Left lung (tissue), 10 donors: Measurements from ENCODE around the gene CLGN. TPM values are rescaled to one million over a fixed set of nuclear protein-coding genes. Genes with fewer than 3 reads are reported as not detected.
A peak's percentile ranks its signal among the peaks of the same experiment; 100 is the strongest.

Experiments used
- ATAC-seq: fragments of 200-7000 bp; cut with Tn5 transposase; one replicate; pipeline ENCODE4 v1.9.1; 2020; ENCODE audit warnings: moderate library complexity
- DNase-seq, 4 donors: peaks; one replicate each; pipeline ENCODE4 v3.0.0-alpha.2; 2013 to 2020
- H3K27ac ChIP-seq, 2 donors: fragments of 200-600 bp; sonication (generic) in 1 of 2; one replicate each; pipeline versions ENCODE4 v1.5.0 to v1.8.0; 2020 to 2021
- H3K27me3 ChIP-seq, 2 donors: fragments of 200-600 bp; sonication (generic) in 1 of 2; one replicate each; pipeline versions ENCODE4 v1.5.0 to v1.8.0; 2020 to 2021
- H3K36me3 ChIP-seq, 2 donors: fragments of 200-600 bp; sonication (generic) in 1 of 2; one replicate each; pipeline versions ENCODE4 v1.5.0 to v1.8.0; 2020 to 2021
- H3K4me1 ChIP-seq, 2 donors: fragments of 200-600 bp; one replicate each; pipeline ENCODE4 v1.8.0; 2021
- H3K4me3 ChIP-seq, 2 donors: fragments of 200-600 bp; sonication (generic) in 1 of 2; one replicate each; pipeline versions ENCODE4 v1.5.0 to v1.8.0; 2020 to 2021; ENCODE audit warnings: mild to moderate bottlenecking in 1 of 2
- H3K9me3 ChIP-seq, 2 donors: fragments of 200-600 bp; sonication (generic) in 1 of 2; one replicate each; pipeline versions ENCODE4 v1.5.0 to v1.8.0; 2020 to 2021
- CTCF ChIP-seq, 2 donors: fragments of 200-600 bp; sonication (generic) in 1 of 2; IDR thresholded peaks; one replicate each; pipeline versions ENCODE4 v1.5.0 to v1.8.0; 2021; ENCODE audit warnings: antibody characterized with exemption in 2 of 2
- intact Hi-C, 2 donors: fragments of 100-400 bp; cut with DNase I; formaldehyde crosslinking; loops; one replicate each; pipeline versions ENCODE4 v1.11.2 to v1.14.2; 2022
- polyA plus RNA-seq, 6 donors: library from polyadenylated mRNA; unstranded; fragments of 120-200 nt; gene quantifications; one replicate each; pipeline ENCODE4 v1.2.1, GENCODE V29; 2013; ENCODE audit not compliant: insufficient read length in 6 of 6
- total RNA-seq, 2 donors: library from RNA; stranded (reverse); fragmentation: NEBNext Ultra II Directional; extraction: Animal tissue kit (Norgen Biotek cat#: 25700); gene quantifications; one replicate each; pipeline ENCODE4 v1.2.1, GENCODE V29; 2021
- donor health status: DM: no; HTN: yes; CAD: no.
- donor health status: DM: no; HTN: no; CAD: no.

CLGN gene
- total and polyA plus RNA-seq, 8 donors, result 0.55 to 4.6 (median 4.4) TPM

DNA sequence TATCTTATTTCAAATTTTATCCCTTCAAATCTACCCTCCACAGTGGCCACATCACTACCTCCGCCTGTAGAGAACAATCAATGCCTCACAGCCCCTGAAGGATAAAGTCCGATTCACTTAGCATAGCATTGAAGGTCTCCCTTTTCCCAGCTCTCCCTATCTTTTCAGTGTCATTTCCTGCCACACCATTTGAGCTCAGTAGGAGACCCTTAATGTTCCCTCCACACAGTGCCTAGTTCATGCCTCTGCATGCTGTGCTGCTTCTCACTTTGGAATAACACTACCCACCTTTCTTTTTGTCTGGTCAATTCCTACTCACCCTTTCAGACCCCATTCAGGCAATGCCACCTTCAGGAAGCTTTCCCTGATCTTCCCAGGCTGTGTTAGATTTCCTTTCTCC lies 77.6 kb downstream of the CLGN start:
- Histone ChIP-seq H3K4me1 (no peaks in the 10 kb centered on the region), H3K4me3 (no peak overlapping the region), H3K36me3 (no peaks in the 10 kb centered on the region), H3K27me3 (no peaks in the 10 kb centered on the region), H3K27ac (no peak overlapping the region), H3K9me3 (no peaks in the 10 kb centered on the region)
- DNase-seq (no peak), ATAC-seq (no peak)
- TF ChIP-seq CTCF (IDR thresholded peaks at IDR 0.05), result no peak
- intact Hi-C loops, result no loop called here

- no peak for TF ChIP-seq CTCF (IDR thresholded peaks at IDR 0.05)
- Histone ChIP-seq H3K4me3 (no peak overlapping the region), H3K27me3 (no peaks in the 10 kb centered on the region), H3K36me3 (no peaks in the 10 kb centered on the region), H3K4me1 (no peaks in the 10 kb centered on the region), H3K27ac (no peak overlapping the region), H3K9me3 (no peaks in the 10 kb centered on the region)
- ATAC-seq, result no peak
- intact Hi-C loops, result no loop called here
- no peak for DNase-seq
Measured at GRCh38 chr4:140346136-140346535, 81.3 kb downstream of the CLGN start.

DNA sequence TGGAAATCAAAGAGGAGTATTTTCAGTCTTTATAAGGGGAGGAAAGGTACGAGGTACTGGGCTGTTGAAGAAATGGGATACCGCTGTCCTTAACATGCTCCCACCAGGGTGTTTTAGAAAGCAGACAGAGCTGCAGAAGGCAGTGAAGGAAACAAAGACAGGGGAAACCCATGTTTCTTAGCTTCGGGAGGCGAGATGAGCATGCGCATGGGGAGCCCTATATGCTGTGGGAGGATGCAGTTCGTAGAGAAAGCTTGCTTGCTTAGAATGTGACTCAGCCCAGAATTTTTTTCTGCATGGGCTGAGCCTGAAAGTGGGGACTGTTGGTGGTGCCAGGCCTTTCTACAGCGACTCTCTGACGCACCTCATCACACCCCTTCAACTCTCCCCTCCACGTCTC lies 82.8 kb downstream of the CLGN start:
- ATAC-seq, result no peak
- no peaks in the 10 kb centered on the region for H3K27me3 ChIP-seq
- no peaks in the 10 kb centered on the region for H3K36me3 ChIP-seq
- H3K27ac ChIP-seq, result no peak overlapping the region
- H3K4me1 ChIP-seq, result no peaks in the 10 kb centered on the region
- intact Hi-C loops, result no loop called here
- H3K9me3 ChIP-seq, result no peaks in the 10 kb centered on the region
- TF ChIP-seq CTCF (IDR thresholded peaks at IDR 0.05), result no peak
- no peak for DNase-seq
- no peak overlapping the region for H3K4me3 ChIP-seq

DNA sequence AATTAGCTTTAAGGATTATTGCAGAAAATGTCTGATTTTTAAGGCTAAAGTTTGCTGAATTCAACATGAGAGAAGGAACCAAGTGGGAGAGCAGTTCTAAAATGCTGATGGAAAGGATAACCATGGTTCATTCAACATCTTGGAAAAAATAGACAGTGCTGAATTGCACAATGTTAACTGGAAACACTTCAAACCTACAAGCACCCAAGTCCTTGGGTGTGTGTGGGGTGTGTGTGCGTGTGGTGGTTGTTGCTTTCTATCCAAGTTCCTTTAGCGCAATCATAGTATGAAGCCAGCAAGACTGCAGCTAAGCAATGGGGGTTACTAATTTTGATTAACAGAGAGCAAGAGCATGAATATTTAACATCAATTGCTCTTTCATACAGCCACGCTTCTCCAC lies 83.3 kb downstream of the CLGN start:
- ATAC-seq (peak; percentile 62), DNase-seq (no peak)
- Histone ChIP-seq H3K4me1 (no peaks in the 10 kb centered on the region), H3K9me3 (no peaks in the 10 kb centered on the region), H3K27ac (no peak overlapping the region), H3K27me3 (no peaks in the 10 kb centered on the region), H3K36me3 (no peaks in the 10 kb centered on the region), H3K4me3 (no peak overlapping the region)
- intact Hi-C loops, result no loop called here
- no peak for TF ChIP-seq CTCF (IDR thresholded peaks at IDR 0.05)

- no peaks in the 10 kb centered on the region for H3K27me3 ChIP-seq
- H3K9me3 ChIP-seq, result no peaks in the 10 kb centered on the region
- no peaks in the 10 kb centered on the region for H3K4me1 ChIP-seq
- intact Hi-C loops, result no loop called here
- TF ChIP-seq CTCF (IDR thresholded peaks at IDR 0.05), result no peak
- no peak overlapping the region for H3K4me3 ChIP-seq
- peak; percentile 49 to 82 (median 69) for DNase-seq
- H3K36me3 ChIP-seq, result no peaks in the 10 kb centered on the region
- ATAC-seq, result peak; percentile 92
- no peak overlapping the region for H3K27ac ChIP-seq
Measured at GRCh38 chr4:140343303-140343702, 84.1 kb downstream of the CLGN start.
